GM18505 (cell line): ENCODE measurements around the gene MIER1.
A peak's percentile ranks its signal among the peaks of the same experiment; 100 is the strongest.
"Not testable (repeated sequence)": the region's sequence is repeated elsewhere in the genome, so short reads cannot be mapped to it uniquely, and the experiment has no call there.

Experiments used
- ATAC-seq: cut with Tn5 transposase; IDR thresholded peaks from one replicate; pipeline ENCODE4 v1.9.1; 2021; ENCODE audit not compliant: unreplicated experiment
- POLR2A ChIP-seq: IDR thresholded peaks from 4 replicates; pipeline ENCODE4 v1.6.1; 2011; ENCODE audit warnings: borderline replicate concordance; ENCODE audit not compliant: insufficient read depth, insufficient read length; ENCODE audit errors: extremely low read depth

The MIER1 gene

GRCh38 chr1:66945316-66945715 is 20.5 kb downstream of the MIER1 start:
- ATAC-seq, result no peak
- no peak for TF ChIP-seq POLR2A

GRCh38 chr1:66947267-66947666 is 22.5 kb downstream of the MIER1 start:
- TF ChIP-seq POLR2A, result no peak
- no peak for ATAC-seq

- TF ChIP-seq POLR2A, result no peak
- ATAC-seq, result no peak
These were observed 26.7 kb downstream of the MIER1 start for GRCh38 chr1:66951513-66951912.

GRCh38 chr1:66954208-66954607 is 29.4 kb downstream of the MIER1 start:
- ATAC-seq, result peak; percentile 60
- no peak for TF ChIP-seq POLR2A

GRCh38 chr1:66957938-66958337 is 33.1 kb downstream of the MIER1 start:
- no peak for ATAC-seq
- TF ChIP-seq POLR2A, result no peak

- ATAC-seq, result not testable (repeated sequence)
These were observed 41.5 kb downstream of the MIER1 start for GRCh38 chr1:66966188-66966873.

- no peak for TF ChIP-seq POLR2A
- no peak for ATAC-seq
These were observed 43.8 kb downstream of the MIER1 start for GRCh38 chr1:66968574-66968973.

- TF ChIP-seq POLR2A, result no peak
- ATAC-seq, result no peak
These were observed 53.4 kb downstream of the MIER1 start for GRCh38 chr1:66978201-66978600.

GRCh38 chr1:66979621-66980020 is 54.8 kb downstream of the MIER1 start:
- ATAC-seq, result not testable (repeated sequence)

GRCh38 chr1:66980745-66981367 is 56.1 kb downstream of the MIER1 start:
- no peak for ATAC-seq
- no peak for TF ChIP-seq POLR2A

GRCh38 chr1:66981679-66982078 is 56.9 kb downstream of the MIER1 start:
- TF ChIP-seq POLR2A, result no peak
- ATAC-seq, result no peak

GRCh38 chr1:66982561-66983260 is 57.9 kb downstream of the MIER1 start:
- no peak for TF ChIP-seq POLR2A
- peak; percentile 44 for ATAC-seq

GRCh38 chr1:66984491-66984890 is 59.7 kb downstream of the MIER1 start:
- TF ChIP-seq POLR2A, result no peak

GRCh38 chr1:66985835-66986234 is 61.0 kb downstream of the MIER1 start:
- ATAC-seq, result no peak

More at GRCh38 chr1:66984491-66984890, 59.7 kb downstream of the MIER1 start:
- peak; percentile 81 for ATAC-seq

More at GRCh38 chr1:66985835-66986234, 61.0 kb downstream of the MIER1 start:
- no peak for TF ChIP-seq POLR2A
